ENCODE data around the gene ZNF24.

ZNF24 gene

DNA sequence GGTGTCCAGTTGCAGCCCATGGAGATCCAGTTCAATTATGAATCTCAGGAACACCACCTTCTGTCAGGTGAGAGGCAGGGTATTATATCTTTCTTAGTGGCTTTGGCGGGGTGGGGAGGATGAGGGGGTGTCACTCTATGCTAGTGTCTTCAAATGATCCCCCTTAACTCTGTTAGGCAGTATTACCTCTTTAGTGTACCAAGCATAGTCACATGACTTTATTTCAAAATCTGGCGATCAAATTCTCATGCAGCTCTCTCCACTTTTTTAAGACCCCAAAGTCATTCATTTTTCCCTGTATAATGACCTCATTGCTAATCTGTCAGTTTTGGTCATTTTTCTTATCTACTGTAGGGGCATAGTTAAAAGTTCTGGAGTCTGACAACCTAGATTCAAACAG lies 53.1 kb downstream of the ZNF24 start:
- H3F3A ChIP-seq (ENCODE audit: low read depth), result no peaks in the 10 kb centered on the region; the same call in 1 of the 2 replicates
- H3K79me2 ChIP-seq (ENCODE audit: insufficient read depth, low read length), result peaks cover 57% of the 10 kb centered on the region
- no peak for TF ChIP-seq EZH2phosphoT487 (IDR thresholded peaks at IDR 0.05; ENCODE audit: borderline replicate concordance)
- TF ChIP-seq, protein P1, sequence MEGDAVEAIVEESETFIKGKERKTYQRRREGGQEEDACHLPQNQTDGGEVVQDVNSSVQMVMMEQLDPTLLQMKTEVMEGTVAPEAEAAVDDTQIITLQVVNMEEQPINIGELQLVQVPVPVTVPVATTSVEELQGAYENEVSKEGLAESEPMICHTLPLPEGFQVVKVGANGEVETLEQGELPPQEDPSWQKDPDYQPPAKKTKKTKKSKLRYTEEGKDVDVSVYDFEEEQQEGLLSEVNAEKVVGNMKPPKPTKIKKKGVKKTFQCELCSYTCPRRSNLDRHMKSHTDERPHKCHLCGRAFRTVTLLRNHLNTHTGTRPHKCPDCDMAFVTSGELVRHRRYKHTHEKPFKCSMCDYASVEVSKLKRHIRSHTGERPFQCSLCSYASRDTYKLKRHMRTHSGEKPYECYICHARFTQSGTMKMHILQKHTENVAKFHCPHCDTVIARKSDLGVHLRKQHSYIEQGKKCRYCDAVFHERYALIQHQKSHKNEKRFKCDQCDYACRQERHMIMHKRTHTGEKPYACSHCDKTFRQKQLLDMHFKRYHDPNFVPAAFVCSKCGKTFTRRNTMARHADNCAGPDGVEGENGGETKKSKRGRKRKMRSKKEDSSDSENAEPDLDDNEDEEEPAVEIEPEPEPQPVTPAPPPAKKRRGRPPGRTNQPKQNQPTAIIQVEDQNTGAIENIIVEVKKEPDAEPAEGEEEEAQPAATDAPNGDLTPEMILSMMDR (conservative IDR thresholded peaks at IDR 0.05; ENCODE audit: low read length), result no peak
- peaks cover 42% of the 10 kb centered on the region for H3K4me1 ChIP-seq (ENCODE audit: insufficient read depth, low read length, poor library complexity, severe bottlenecking)
- H3K36me3 ChIP-seq (ENCODE audit: insufficient read depth, low read length), result no peaks in the 10 kb centered on the region
- no peaks in the 10 kb centered on the region for H4K20me1 ChIP-seq (ENCODE audit: insufficient read depth, low read length, poor library complexity, severe bottlenecking)
- H3K9me3 ChIP-seq (ENCODE audit: insufficient read depth, low read depth, low read length), result no peaks in the 10 kb centered on the region; the same call in 1 of the 2 replicates
- peak overlapping the region; percentile 92 for H3K4me2 ChIP-seq (ENCODE audit: low read depth, low read length, poor library complexity, severe bottlenecking)
- peak overlapping the region; percentile 97 for H3K4me3 ChIP-seq (ENCODE audit: low read length, poor library complexity, severe bottlenecking)
- H3K9ac ChIP-seq (ENCODE audit: low read depth, low read length, poor library complexity, severe bottlenecking), result peak overlapping the region; percentile 88
- H3K9me2 ChIP-seq (replicated peaks; ENCODE audit: low read depth, low read length), result no peaks in the 10 kb centered on the region
- no peak overlapping the region for H2AFZ ChIP-seq (ENCODE audit: low read length)
- no peaks in the 10 kb centered on the region for H3K27me3 ChIP-seq (ENCODE audit: insufficient read depth, low read length, poor library complexity, severe bottlenecking)

DNA sequence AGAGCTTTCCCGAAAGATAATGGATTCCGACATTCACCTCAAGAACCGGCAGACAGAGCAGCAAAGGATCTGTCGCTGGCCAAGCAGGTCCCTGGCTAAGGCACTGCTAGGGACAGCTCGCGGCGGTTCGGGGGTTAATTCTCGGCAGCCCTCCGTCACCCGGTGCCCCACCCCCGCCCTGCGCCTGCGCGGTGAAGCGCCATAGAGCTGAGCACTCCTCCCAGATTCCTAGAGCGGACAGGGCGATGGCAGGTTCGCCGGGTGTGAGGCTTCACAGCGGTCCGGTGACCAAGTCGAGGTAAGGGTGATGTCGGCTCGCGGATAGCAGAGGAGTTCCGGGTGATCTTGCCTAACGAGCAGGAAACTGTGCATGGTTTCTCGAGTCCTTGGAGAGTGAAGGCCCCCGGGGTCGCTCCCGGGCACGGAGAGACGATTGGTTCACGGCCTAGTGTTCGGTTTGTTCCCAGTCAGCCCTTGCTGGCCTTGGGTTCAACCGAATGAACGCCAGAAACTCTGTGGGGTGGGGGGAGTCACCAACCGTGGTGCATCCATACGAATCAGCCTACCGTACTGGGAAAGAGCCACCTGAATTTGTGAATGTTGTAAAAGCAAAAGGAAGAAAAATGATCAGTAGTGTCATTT lies 54.0 kb downstream of the ZNF24 start, which contains the start of gene ZSCAN30:
Gene ZSCAN30, minus strand, starts transcription at position 136 of the 642 bp plus-strand sequence. CDS start 25,877 bp downstream, outside the sequence.
- Histone ChIP-seq H3K36me3 (ENCODE audit: insufficient read depth, low read length) (no peaks in the 10 kb centered on the region), H2AFZ (ENCODE audit: low read length) (peak within 1 kb of the TSS; percentile 96), H3K9me2 (replicated peaks; ENCODE audit: low read depth, low read length) (no peaks in the 10 kb centered on the region), H3F3A (ENCODE audit: low read depth) (no peaks in the 10 kb centered on the region; the same call in 1 of the 2 replicates), H3K27me3 (ENCODE audit: insufficient read depth, low read length, poor library complexity, severe bottlenecking) (no peaks in the 10 kb centered on the region), H3K9ac (ENCODE audit: low read depth, low read length, poor library complexity, severe bottlenecking) (peak within 1 kb of the TSS; percentile 88), H4K20me1 (ENCODE audit: insufficient read depth, low read length, poor library complexity, severe bottlenecking) (no peaks in the 10 kb centered on the region), H3K4me2 (ENCODE audit: low read depth, low read length, poor library complexity, severe bottlenecking) (peak within 1 kb of the TSS; percentile 92), H3K4me1 (ENCODE audit: insufficient read depth, low read length, poor library complexity, severe bottlenecking) (peaks cover 42% of the 10 kb centered on the region), H3K4me3 (ENCODE audit: low read length, poor library complexity, severe bottlenecking) (peak within 1 kb of the TSS; percentile 97), H3K9me3 (ENCODE audit: insufficient read depth, low read depth, low read length) (no peaks in the 10 kb centered on the region; the same call in 1 of the 2 replicates), H3K79me2 (ENCODE audit: insufficient read depth, low read length) (peaks cover 54% of the 10 kb centered on the region)
- TF ChIP-seq EZH2phosphoT487 (IDR thresholded peaks at IDR 0.05; ENCODE audit: borderline replicate concordance), result no peak
- TF ChIP-seq, protein P1 (conservative IDR thresholded peaks at IDR 0.05; ENCODE audit: low read length), result no peak

DNA sequence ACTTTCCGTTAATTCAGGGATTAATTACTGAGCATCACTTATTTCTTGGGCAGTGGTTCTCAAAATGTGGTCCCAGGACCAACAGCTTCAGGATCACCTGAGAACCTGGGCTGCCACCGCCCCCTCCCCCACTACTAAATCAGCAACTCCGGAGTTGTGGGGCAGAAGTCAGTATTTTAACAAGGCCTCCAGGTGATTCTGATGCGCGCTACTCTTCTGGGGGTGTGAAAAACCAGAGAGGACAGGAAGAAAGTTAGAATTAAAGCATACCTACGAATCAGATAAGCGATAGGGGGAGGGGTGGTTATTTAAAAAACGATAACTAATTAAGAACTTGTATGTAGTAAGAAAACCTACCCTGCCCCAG lies 54.5 kb downstream of the ZNF24 start:
- no peaks in the 10 kb centered on the region for H3K36me3 ChIP-seq (ENCODE audit: insufficient read depth, low read length)
- no peaks in the 10 kb centered on the region for H3K9me2 ChIP-seq (replicated peaks; ENCODE audit: low read depth, low read length)
- peak overlapping the region; percentile 96 for H2AFZ ChIP-seq (ENCODE audit: low read length)
- H3F3A ChIP-seq (ENCODE audit: low read depth), result no peaks in the 10 kb centered on the region; the same call in 1 of the 2 replicates
- peaks cover 54% of the 10 kb centered on the region for H3K79me2 ChIP-seq (ENCODE audit: insufficient read depth, low read length)
- peak overlapping the region; percentile 88 for H3K9ac ChIP-seq (ENCODE audit: low read depth, low read length, poor library complexity, severe bottlenecking)
- no peaks in the 10 kb centered on the region; the same call in 1 of the 2 replicates for H3K9me3 ChIP-seq (ENCODE audit: insufficient read depth, low read depth, low read length)
- H3K4me1 ChIP-seq (ENCODE audit: insufficient read depth, low read length, poor library complexity, severe bottlenecking), result peaks cover 41% of the 10 kb centered on the region
- peak overlapping the region; percentile 92 for H3K4me2 ChIP-seq (ENCODE audit: low read depth, low read length, poor library complexity, severe bottlenecking)
- TF ChIP-seq, protein P1 (conservative IDR thresholded peaks at IDR 0.05; ENCODE audit: low read length), result no peak
- no peak for TF ChIP-seq EZH2phosphoT487 (IDR thresholded peaks at IDR 0.05; ENCODE audit: borderline replicate concordance)
- H4K20me1 ChIP-seq (ENCODE audit: insufficient read depth, low read length, poor library complexity, severe bottlenecking), result no peaks in the 10 kb centered on the region
- H3K4me3 ChIP-seq (ENCODE audit: low read length, poor library complexity, severe bottlenecking), result peak overlapping the region; percentile 97
- H3K27me3 ChIP-seq (ENCODE audit: insufficient read depth, low read length, poor library complexity, severe bottlenecking), result no peaks in the 10 kb centered on the region

Measured in Loucy (cell line).